ENCODE measurements around the gene TMEM170B. TPM values are rescaled to one million over a fixed set of nuclear protein-coding genes. Genes with fewer than 3 reads are reported as not detected.

Gene TMEM170B
- total and polyA plus RNA-seq, 9 of the 15 experiments (the other 6 are each of a cell fraction or from before 2014, with no cell fraction given) = 0.03 to 0.11 (median 0.07) TPM

DNA sequence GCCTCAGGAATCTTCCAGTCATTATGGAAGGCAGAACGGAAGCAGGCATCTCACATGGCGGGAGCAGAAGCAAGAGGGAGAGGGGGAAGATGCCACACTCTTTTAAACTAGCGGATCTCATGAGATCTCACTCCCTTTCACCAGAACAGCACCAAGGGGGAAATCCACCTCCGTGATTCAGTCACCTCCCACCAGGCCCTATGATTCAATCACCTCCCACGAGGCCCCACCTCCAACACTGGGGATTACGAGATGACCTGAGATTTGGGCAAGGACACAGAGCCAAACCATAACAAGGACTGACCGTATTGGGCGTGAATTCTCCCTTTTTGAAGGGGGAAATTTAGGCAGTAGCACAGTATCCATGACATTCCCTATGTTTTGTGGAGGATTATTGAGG lies 88.8 kb downstream of the TMEM170B start:
- no peak overlapping the region for H3K27ac ChIP-seq (ENCODE audit: extremely low read depth, low read depth, low read length)
- no peak overlapping the region for H3K4me3 ChIP-seq
- H4K20me1 ChIP-seq (replicated peaks; ENCODE audit: control insufficient read depth, insufficient read depth, low read length) = no peaks in the 10 kb centered on the region
- no peak for DNase-seq (ENCODE audit: extremely low read depth in 1 of 4, low spot score in 3 of 4)
- WGBS (ENCODE audit: insufficient coverage, low coverage, missing lambda C conversion rate) = 1% methylated on average over 8 of the region's 8 CpGs
- ChIA-PET POLR2A (no interaction called here), CTCF (ENCODE audit: low intra/inter-chr PET ratio) (no interaction called here)
- no peaks in the 10 kb centered on the region for H3K9me1 ChIP-seq (ENCODE audit: control insufficient read depth, insufficient read depth, low read length)
- no peak for FAIRE-seq
- no peaks in the 10 kb centered on the region for H3K9me3 ChIP-seq (replicated peaks; ENCODE audit: control insufficient read depth, insufficient read depth, low read depth, low read length)
- no peaks in the 10 kb centered on the region for H3K79me2 ChIP-seq (ENCODE audit: control insufficient read depth, insufficient read depth, low read length)
- H3K27me3 ChIP-seq (ENCODE audit: control insufficient read depth in 2 of 2, insufficient read depth in 2 of 2, low read length in 2 of 2) = peaks cover 14 to 36% of the 10 kb centered on the region in 2 experiments
- no peak overlapping the region for H2AFZ ChIP-seq (ENCODE audit: low read depth, low read length)
- H3K4me1 ChIP-seq (replicated peaks in 1 of 2; ENCODE audit: control insufficient read depth in 2 of 2, insufficient read depth in 2 of 2, low read length in 2 of 2) = no peaks in the 10 kb centered on the region
- no TSS peak for BruUV-seq (replicated peaks)
- TF ChIP-seq MTF1 (CRISPR knock-in tag; IDR thresholded peaks at IDR 0.05; ENCODE audit: borderline replicate concordance) (no peak), ZNF778 (CRISPR knock-in tag; IDR thresholded peaks at IDR 0.05) (no peak), ZNF184 (CRISPR knock-in tag; IDR thresholded peaks at IDR 0.05) (no peak), ETV5 (CRISPR knock-in tag; IDR thresholded peaks at IDR 0.05; ENCODE audit: low read depth) (no peak), COPS2 (conservative IDR thresholded peaks at IDR 0.05) (no peak), RBM15 (IDR thresholded peaks at IDR 0.05; ENCODE audit: insufficient read depth, low read length) (no peak), DACH1 (IDR thresholded peaks at IDR 0.05; ENCODE audit: partially characterized antibody) (no peak), PTBP1 (IDR thresholded peaks at IDR 0.05; ENCODE audit: low read depth, low read length) (no peak)
- TF ChIP-seq, protein P1, sequence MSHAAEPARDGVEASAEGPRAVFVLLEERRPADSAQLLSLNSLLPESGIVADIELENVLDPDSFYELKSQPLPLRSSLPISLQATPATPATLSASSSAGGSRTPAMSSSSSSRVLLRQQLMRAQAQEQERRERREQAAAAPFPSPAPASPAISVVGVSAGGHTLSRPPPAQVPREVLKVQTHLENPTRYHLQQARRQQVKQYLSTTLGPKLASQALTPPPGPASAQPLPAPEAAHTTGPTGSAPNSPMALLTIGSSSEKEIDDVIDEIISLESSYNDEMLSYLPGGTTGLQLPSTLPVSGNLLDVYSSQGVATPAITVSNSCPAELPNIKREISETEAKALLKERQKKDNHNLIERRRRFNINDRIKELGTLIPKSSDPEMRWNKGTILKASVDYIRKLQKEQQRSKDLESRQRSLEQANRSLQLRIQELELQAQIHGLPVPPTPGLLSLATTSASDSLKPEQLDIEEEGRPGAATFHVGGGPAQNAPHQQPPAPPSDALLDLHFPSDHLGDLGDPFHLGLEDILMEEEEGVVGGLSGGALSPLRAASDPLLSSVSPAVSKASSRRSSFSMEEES (CRISPR knock-in tag; IDR thresholded peaks at IDR 0.05) = no peak
- intact Hi-C loops (cut with micrococcal nuclease) (no loop called here), in situ Hi-C loops (cut with MboI) (no loop called here)
- ATAC-seq = no peak
- H3K4me2 ChIP-seq (ENCODE audit: insufficient read depth, low read length) = no peak overlapping the region
- H3K9ac ChIP-seq (ENCODE audit: insufficient read depth in 1 of 2, low read depth in 2 of 2, low read length in 2 of 2) = no peak overlapping the region
- no peaks in the 10 kb centered on the region for H3K36me3 ChIP-seq (ENCODE audit: control insufficient read depth, insufficient read depth, low read length)

Data from K562 (cell line).